Fibroblast of lung (primary cell): ENCODE data around the gene ADGRV1.

ENCODE experiments used
- CTCF ChIP-seq, 2 donors: IDR thresholded peaks in 1 of 2; conservative IDR thresholded peaks in 1 of 2; 1 replicate in 1 of 2; 2 replicates in 1 of 2; pipeline ENCODE4 v1.5.1; 2011 to 2012; ENCODE audit warnings: low read length in 2 of 2, control low read depth in 1 of 2, inconsistent platforms in 1 of 2, low read depth in 1 of 2, mild to moderate bottlenecking in 1 of 2
- EZH2 ChIP-seq: IDR thresholded peaks from 2 replicates; pipeline ENCODE4 v1.5.1; 2012; ENCODE audit warnings: low read length, control low read depth, mild to moderate bottlenecking; ENCODE audit errors: missing control alignments

GRCh38 chr5:90854169-90854568, 295.6 kb downstream of the ADGRV1 start:
- TF ChIP-seq CTCF (conservative IDR thresholded peaks at IDR 0.05 in 1 of 2, IDR thresholded peaks at IDR 0.05 in 1 of 2; ENCODE audit: low read depth in 1 of 2, low read length in 2 of 2), result no peak
- no peak for TF ChIP-seq EZH2
